PC-3 (cell line): ENCODE results near the gene ATP5F1A. TPM values are rescaled to one million over a fixed set of nuclear protein-coding genes. Genes with fewer than 3 reads are reported as not detected.
A peak's percentile ranks its signal among the peaks of the same experiment; 100 is the strongest.

Experiments
- ATAC-seq: fragments of 200-7000 bp; cut with Tn5 transposase; 2 replicates; pipeline ENCODE4 v1.9.1; 2020; ENCODE audit warnings: mild to moderate bottlenecking, moderate library complexity
- BruUV-seq: library from RNA; stranded (reverse); fragments of 400-500 nt; replicated peaks from 2 replicates; lab custom pipeline; 2021; lab: Mats Ljungman, UMichigan
- CTCF ChIA-PET: fragments of 300-600 bp; sonication (Branson Sonifier 250); formaldehyde crosslinking; loops from one replicate; lab custom pipeline; 2022; ENCODE audit warnings: antibody characterized with exemption; lab: Charles Lee
- POLR2A ChIA-PET: fragments of 300-600 bp; sonication (Branson Sonifier 250); formaldehyde crosslinking; loops from one replicate; lab custom pipeline; 2022; ENCODE audit warnings: antibody characterized with exemption; ENCODE audit not compliant: unreplicated experiment; lab: Charles Lee
- DNase-seq: peaks from one replicate; pipeline ENCODE4 v3.0.0-alpha.2; 2015
- H2AFZ ChIP-seq: fragments of 300-600 bp; sonication (generic); 2 replicates; pipeline ENCODE4 v1.6.0; 2016; ENCODE audit warnings: antibody characterized with exemption, low read length
- H3F3A ChIP-seq: fragments of 300-600 bp; sonication (generic); one replicate; pipeline ENCODE4 v1.6.0; 2017; ENCODE audit warnings: antibody characterized with exemption, low read length, control low read depth, mild to moderate bottlenecking; ENCODE audit not compliant: unreplicated experiment
- H3K27ac ChIP-seq: fragments of 300-600 bp; sonication (generic); 2 replicates; pipeline ENCODE4 v1.5.1; 2016; ENCODE audit warnings: mild to moderate bottlenecking, low read length
- H3K27me3 ChIP-seq: fragments of 300-600 bp; sonication (generic); 2 replicates; pipeline ENCODE4 v1.6.1; 2016; ENCODE audit warnings: low read length, mixed read lengths
- H3K36me3 ChIP-seq: fragments of 300-600 bp; sonication (generic); 2 replicates; pipeline ENCODE4 v1.6.1; 2016; ENCODE audit warnings: low read depth, mixed run types, low read length, mixed read lengths
- H3K4me1 ChIP-seq: fragments of 300-600 bp; sonication (generic); 2 replicates; pipeline ENCODE4 v1.5.1; 2016; ENCODE audit warnings: low read length; ENCODE audit not compliant: insufficient read depth
- H3K4me2 ChIP-seq: fragments of 300-600 bp; sonication (generic); 2 replicates; pipeline ENCODE4 v1.6.0; 2016; ENCODE audit warnings: low read length
- H3K4me3 ChIP-seq: fragments of 300-600 bp; sonication (generic); 2 replicates; pipeline ENCODE4 v1.5.1; 2016; ENCODE audit warnings: mild to moderate bottlenecking, low read length, mixed read lengths
- H3K79me2 ChIP-seq: fragments of 300-600 bp; sonication (generic); 2 replicates; pipeline ENCODE4 v1.6.1; 2017; ENCODE audit warnings: low read length, mixed read lengths
- H3K9ac ChIP-seq: fragments of 300-600 bp; sonication (generic); 2 replicates; pipeline ENCODE4 v1.6.0; 2016; ENCODE audit warnings: mild to moderate bottlenecking, low read length
- H3K9me2 ChIP-seq: fragments of 300-600 bp; sonication (generic); replicated peaks from 2 replicates; pipeline ENCODE4 v1.6.1; 2016; ENCODE audit warnings: mixed run types, low read length, mixed read lengths
- H3K9me3 ChIP-seq: fragments of 300-600 bp; sonication (generic); 2 replicates; pipeline ENCODE4 v1.6.1; 2016; ENCODE audit warnings: low read length, mixed read lengths
- H4K20me1 ChIP-seq: fragments of 300-600 bp; sonication (generic); 2 replicates; pipeline ENCODE4 v1.6.1; 2016; ENCODE audit warnings: low read length, mixed read lengths
- CTCF ChIP-seq: fragments of 300-600 bp; sonication (generic); conservative IDR thresholded peaks from 2 replicates; pipeline ENCODE4 v1.5.1; 2017; ENCODE audit warnings: antibody characterized with exemption, low read depth, mild to moderate bottlenecking, low read length
- EZH2 ChIP-seq: fragments of 300-600 bp; sonication (generic); IDR thresholded peaks from one replicate; pipeline ENCODE4 v1.6.1; 2017; ENCODE audit warnings: antibody characterized with exemption, mild to moderate bottlenecking, low read length; ENCODE audit not compliant: unreplicated experiment
- EZH2phosphoT487 ChIP-seq: fragments of 300-600 bp; sonication (generic); IDR thresholded peaks from 2 replicates; pipeline ENCODE4 v1.6.1; 2018; ENCODE audit warnings: mild to moderate bottlenecking, antibody characterized with exemption, low read length, borderline replicate concordance
- intact Hi-C: fragments of 100-400 bp; cut with micrococcal nuclease; formaldehyde crosslinking; loops from 2 replicates; pipeline ENCODE4 v1.9.0; 2023
- total RNA-seq: library from RNA; depleted of rRNA; stranded (reverse); fragments of >200 nt; gene quantifications from 2 replicates; pipeline ENCODE4 v1.2.3, GENCODE V29; 2014

Gene ATP5F1A
- total RNA-seq, 1 experiment from 2014 or later, result 243 TPM

GRCh38 chr18:46072376-46072867 is 25.7 kb downstream of the ATP5F1A start:
- no TSS peak for BruUV-seq
- Histone ChIP-seq H3K4me3 (peak overlapping the region; percentile 44; the same call in 1 of the 2 replicates), H2AFZ (no peak overlapping the region), H4K20me1 (no peaks in the 10 kb centered on the region), H3K27me3 (no peaks in the 10 kb centered on the region), H3F3A (no peaks in the 10 kb centered on the region), H3K9ac (no peak overlapping the region), H3K4me1 (no peaks in the 10 kb centered on the region), H3K27ac (no peak overlapping the region), H3K9me2 (no peaks in the 10 kb centered on the region), H3K9me3 (no peaks in the 10 kb centered on the region), H3K79me2 (no peaks in the 10 kb centered on the region), H3K4me2 (peak overlapping the region; percentile 60), H3K36me3 (no peaks in the 10 kb centered on the region; the same call in 1 of the 2 replicates)
- TF ChIP-seq EZH2phosphoT487 (no peak), EZH2 (no peak), CTCF (no peak)
- ChIA-PET POLR2A (no interaction called here), CTCF (no interaction called here)
- no peak for DNase-seq
- intact Hi-C loops, result loop anchor here (2.0 kb wide), 1 partner anchor 408 kb away; no protein-coding TSS in a partner anchor
- no peak for ATAC-seq

GRCh38 chr18:46071653-46072375 is 26.3 kb downstream of the ATP5F1A start, which contains the start of gene PSTPIP2:
TSS of gene PSTPIP2 (minus strand) at chr18:46072260. CDS start at chr18:46072188, 72 bp downstream.
- DNase-seq (no peak), ATAC-seq (peak; percentile 48)
- Histone ChIP-seq H3F3A (no peaks in the 10 kb centered on the region), H3K9ac (no peak within 1 kb of the TSS), H4K20me1 (no peaks in the 10 kb centered on the region), H3K4me1 (no peaks in the 10 kb centered on the region), H2AFZ (no peak within 1 kb of the TSS), H3K27me3 (no peaks in the 10 kb centered on the region), H3K4me2 (peak within 1 kb of the TSS; percentile 60), H3K9me2 (no peaks in the 10 kb centered on the region), H3K9me3 (no peaks in the 10 kb centered on the region), H3K79me2 (no peaks in the 10 kb centered on the region), H3K4me3 (peak within 1 kb of the TSS; percentile 44), H3K36me3 (no peaks in the 10 kb centered on the region; the same call in 1 of the 2 replicates), H3K27ac (no peak within 1 kb of the TSS)
- no peak for TF ChIP-seq EZH2
- no peak for TF ChIP-seq EZH2phosphoT487
- TF ChIP-seq CTCF, result no peak
- intact Hi-C loops, result loop anchor here (2.0 kb wide), 1 partner anchor 407 kb away; no protein-coding TSS in a partner anchor
- ChIA-PET CTCF (no interaction called here), POLR2A (no interaction called here)
- BruUV-seq, result no TSS peak
